ENCODE measurements around the gene IZUMO1.
"Not testable (repeated sequence)": the region's sequence is repeated elsewhere in the genome, so short reads cannot be mapped to it uniquely, and the experiment has no call there.

IZUMO1 gene

GRCh38 chr19:48737360-48737998, 9.2 kb downstream of the IZUMO1 start:
- DNase-seq (ENCODE audit: low read depth in 2 of 2) = no peak

- no peak for DNase-seq (ENCODE audit: low read depth in 2 of 2)
Observed at GRCh38 chr19:48735031-48735615, 11.6 kb downstream of the IZUMO1 start.

- DNase-seq (ENCODE audit: low read depth in 2 of 2) = no peak
Observed at GRCh38 chr19:48734625-48735024, 12.1 kb downstream of the IZUMO1 start.

- no peak for DNase-seq (ENCODE audit: low read depth in 2 of 2)
Observed at GRCh38 chr19:48731452-48731851, 15.3 kb downstream of the IZUMO1 start.

GRCh38 chr19:48728911-48729664, 17.6 kb downstream of the IZUMO1 start:
- no peak for DNase-seq (ENCODE audit: low read depth in 2 of 2)

- no peak for DNase-seq (ENCODE audit: low read depth in 2 of 2)
Observed at GRCh38 chr19:48726556-48726955, 20.2 kb downstream of the IZUMO1 start.

- no peak for DNase-seq (ENCODE audit: low read depth in 2 of 2)
Observed at GRCh38 chr19:48724796-48725753, 21.6 kb downstream of the IZUMO1 start.

GRCh38 chr19:48722196-48722708, 24.5 kb downstream of the IZUMO1 start:
- no peak for DNase-seq (ENCODE audit: low read depth in 2 of 2)

GRCh38 chr19:48720613-48721296, 26.0 kb downstream of the IZUMO1 start:
- DNase-seq (ENCODE audit: low read depth in 2 of 2) = peak; percentile 64 to 83

- DNase-seq (ENCODE audit: low read depth in 2 of 2) = no peak
Observed at GRCh38 chr19:48720251-48720612, 26.5 kb downstream of the IZUMO1 start.

- no peak for DNase-seq (ENCODE audit: low read depth in 2 of 2)
Observed at GRCh38 chr19:48719263-48720171, 27.2 kb downstream of the IZUMO1 start, which contains the start of gene MAMSTR. TSS of gene MAMSTR (minus strand) at chr19:48719725. CDS start at chr19:48719031, 694 bp downstream.

GRCh38 chr19:48718711-48719231, 27.9 kb downstream of the IZUMO1 start:
- no peak for DNase-seq (ENCODE audit: low read depth in 2 of 2)

GRCh38 chr19:48718106-48718505, 28.6 kb downstream of the IZUMO1 start:
- not testable (repeated sequence) for DNase-seq (ENCODE audit: low read depth in 2 of 2)

GRCh38 chr19:48716562-48717291, 30.0 kb downstream of the IZUMO1 start:
- DNase-seq (ENCODE audit: low read depth in 2 of 2) = no peak

GRCh38 chr19:48715681-48716171, 31.0 kb downstream of the IZUMO1 start:
- DNase-seq (ENCODE audit: low read depth in 2 of 2) = no peak

- DNase-seq (ENCODE audit: low read depth in 2 of 2) = no peak
Observed at GRCh38 chr19:48714759-48715675, 31.7 kb downstream of the IZUMO1 start.

GRCh38 chr19:48713864-48714755, 32.6 kb downstream of the IZUMO1 start:
- peak; percentile 94 to 95 for DNase-seq (ENCODE audit: low read depth in 2 of 2)

Measured in stimulated activated CD8-positive, alpha-beta memory T cell treated with anti-CD3 and anti-CD28 coated beads, Interleukin-15, amount 100 ng/mL, for 4 hours (primary cell).